Activated naive CD4-positive, alpha-beta T cell treated with anti-CD3 and anti-CD28 coated beads, Interleukin-2, amount 50 U/mL, for 72 hours (primary cell): ENCODE data around the gene PLEKHD1. TPM values are rescaled to one million over a fixed set of nuclear protein-coding genes. Genes with fewer than 3 reads are reported as not detected.
A peak's percentile ranks its signal among the peaks of the same experiment; 100 is the strongest.
"Not testable (repeated sequence)": the region's sequence is repeated elsewhere in the genome, so short reads cannot be mapped to it uniquely, and the experiment has no call there.

ENCODE experiments used
- ATAC-seq, 2 donors: fragments of 150-1000 bp; cut with Tn5 transposase; 2 replicates each; pipeline ENCODE4 v1.10.0; 2021; ENCODE audit warnings: mild to moderate bottlenecking in 2 of 2, moderate library complexity in 2 of 2
- DNase-seq, 2 donors: peaks; one replicate each; pipeline ENCODE4 v3.0.0; 2021 to 2022; ENCODE audit warnings: low spot score in 2 of 2
- H3K27ac Mint-ChIP-seq, 2 donors: one replicate each; pipeline ENCODE4 v1.8.0; 2022; ENCODE audit warnings: mild to moderate bottlenecking in 2 of 2, mixed read lengths in 2 of 2
- H3K36me3 Mint-ChIP-seq, 2 donors: one replicate each; pipeline ENCODE4 v1.8.0; 2022; ENCODE audit warnings: mixed read lengths in 2 of 2
- H3K9me3 Mint-ChIP-seq, 2 donors: one replicate each; pipeline ENCODE4 v1.8.0; 2022; ENCODE audit warnings: mixed read lengths in 2 of 2
- total RNA-seq, 2 donors: library from RNA; stranded (reverse); gene quantifications; one replicate each; pipeline ENCODE4 v1.2.3, GENCODE V29; 2022

Gene PLEKHD1
- total RNA-seq, 2 donors from 2014 or later, result 0.05 to 0.12 TPM

- Mint-ChIP-seq H3K9me3 (no peaks in the 10 kb centered on the region), H3K27ac (no peak overlapping the region), H3K36me3 (no peaks in the 10 kb centered on the region)
- DNase-seq (no peak), ATAC-seq (peak in 1 of 2 donors; percentile 56)
Observed at GRCh38 chr14:69475194-69475818, 9.2 kb upstream of the PLEKHD1 start.

DNA sequence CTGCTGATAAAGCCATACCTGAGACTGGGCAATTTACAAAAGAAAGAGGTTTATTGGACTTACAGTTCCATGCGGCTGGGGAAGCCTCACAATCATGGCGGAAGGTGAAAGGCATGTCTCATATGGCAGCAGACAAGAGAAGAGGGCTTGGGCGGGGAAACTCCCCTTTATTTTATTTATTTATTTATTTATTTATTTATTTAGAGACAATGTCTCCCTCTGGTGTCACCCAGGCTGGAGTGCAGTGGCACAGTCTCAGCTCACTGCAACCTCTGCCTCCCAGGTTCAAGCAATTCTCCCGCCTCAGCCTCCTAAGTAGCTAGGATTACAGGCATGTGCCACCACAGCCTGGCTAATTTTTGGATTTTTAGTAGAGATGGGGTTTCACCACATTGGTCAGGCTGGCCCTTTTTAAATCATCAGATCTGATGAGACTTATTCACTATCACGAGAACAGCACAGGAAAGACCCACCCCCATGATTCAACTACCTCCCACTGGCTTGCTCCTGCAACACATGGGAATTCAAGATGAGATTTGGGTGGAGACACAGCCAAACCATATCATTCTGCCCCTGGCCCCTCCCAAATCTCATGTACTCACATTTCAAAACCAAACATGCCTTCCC is 7.6 kb upstream of the PLEKHD1 start:
- not testable (repeated sequence) for ATAC-seq, H3K36me3 Mint-ChIP-seq, H3K9me3 Mint-ChIP-seq, DNase-seq, H3K27ac Mint-ChIP-seq

GRCh38 chr14:69478055-69478454 is 6.5 kb upstream of the PLEKHD1 start:
- not testable (repeated sequence) for H3K36me3 Mint-ChIP-seq, ATAC-seq, H3K27ac Mint-ChIP-seq, DNase-seq, H3K9me3 Mint-ChIP-seq

GRCh38 chr14:69479696-69480095 is 4.8 kb upstream of the PLEKHD1 start:
- H3K9me3 Mint-ChIP-seq, result no peaks in the 10 kb centered on the region
- no peak overlapping the region for H3K27ac Mint-ChIP-seq
- H3K36me3 Mint-ChIP-seq, result no peaks in the 10 kb centered on the region
- DNase-seq (no peak), ATAC-seq (no peak)

GRCh38 chr14:69480136-69480535 is 4.4 kb upstream of the PLEKHD1 start:
- DNase-seq, result no peak
- no peak overlapping the region for H3K27ac Mint-ChIP-seq
- no peak for ATAC-seq
- no peaks in the 10 kb centered on the region for H3K36me3 Mint-ChIP-seq
- H3K9me3 Mint-ChIP-seq, result no peaks in the 10 kb centered on the region

DNA sequence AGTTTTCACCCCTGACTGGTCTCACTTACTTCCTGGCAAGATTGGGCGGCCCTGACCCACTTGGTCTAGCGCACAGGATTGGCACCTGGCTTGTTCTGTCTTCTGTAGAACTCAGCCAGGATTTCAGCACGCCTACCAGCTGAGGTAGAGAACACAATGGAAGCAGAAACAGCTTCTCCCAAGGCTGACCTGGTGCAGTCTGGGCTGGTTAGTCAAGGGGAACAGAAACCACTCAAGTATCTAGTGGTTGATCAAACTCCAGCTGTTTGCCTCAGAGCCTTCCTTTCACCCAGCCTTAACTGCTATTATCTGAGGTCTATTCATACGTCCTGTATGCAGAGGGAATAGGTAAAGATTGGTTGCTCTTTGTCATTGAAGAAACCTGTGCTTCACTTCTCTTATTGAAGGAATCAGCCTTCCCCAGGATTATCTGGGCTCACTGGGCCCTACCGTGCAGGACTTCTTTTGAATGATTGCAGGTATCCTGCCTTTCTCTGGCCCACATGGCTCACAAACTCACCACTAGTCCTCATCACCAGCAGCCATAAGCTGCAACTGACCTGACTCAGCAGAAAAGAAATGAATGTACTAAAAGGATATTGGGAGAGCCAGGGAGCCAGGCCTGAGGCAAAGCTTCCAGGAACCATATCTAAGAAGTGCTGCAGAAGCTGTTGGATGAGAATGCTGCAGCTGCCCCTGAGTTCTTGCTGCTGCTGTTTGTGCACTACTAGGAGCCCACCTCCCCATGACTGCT is 2.5 kb upstream of the PLEKHD1 start:
- Mint-ChIP-seq H3K9me3 (no peaks in the 10 kb centered on the region), H3K36me3 (no peaks in the 10 kb centered on the region), H3K27ac (no peak overlapping the region)
- no peak for DNase-seq
- ATAC-seq, result no peak

DNA sequence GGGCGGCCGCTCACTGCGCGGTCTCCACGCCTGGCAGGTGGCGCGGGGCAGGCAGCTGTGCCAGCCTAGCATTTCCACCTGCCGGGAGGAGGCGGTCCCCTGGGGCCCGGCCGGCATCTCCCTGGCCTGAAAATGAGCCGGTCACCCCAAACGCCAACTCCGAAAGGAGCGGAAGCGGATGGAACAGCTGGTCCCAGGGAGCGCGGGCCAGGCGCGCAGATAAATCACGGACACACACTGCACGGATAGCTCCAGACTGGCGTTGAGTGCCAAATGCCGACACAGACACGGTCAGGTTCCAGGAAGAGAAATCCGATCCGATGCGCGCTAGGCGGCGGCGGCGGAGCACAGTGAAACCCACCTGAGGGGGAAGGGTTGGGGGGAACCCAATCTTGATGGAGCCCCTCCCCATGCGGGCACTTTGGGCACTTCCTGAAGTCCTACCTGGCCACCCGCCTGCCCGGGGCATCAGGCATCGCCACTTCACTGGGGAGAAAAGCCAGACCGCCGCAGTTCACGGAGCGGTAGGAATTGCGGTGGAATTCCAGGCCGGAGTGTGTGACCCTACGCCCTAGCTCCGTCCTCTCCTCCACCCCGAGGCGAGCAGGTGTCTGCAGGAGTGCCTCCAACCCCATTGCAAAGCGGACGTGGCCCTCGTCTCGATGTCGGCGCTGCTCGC is 624 bp upstream of the PLEKHD1 start:
- H3K36me3 Mint-ChIP-seq, result no peaks in the 10 kb centered on the region
- H3K9me3 Mint-ChIP-seq, result no peaks in the 10 kb centered on the region
- ATAC-seq (no peak), DNase-seq (no peak)
- H3K27ac Mint-ChIP-seq, result no peak overlapping the region

DNA sequence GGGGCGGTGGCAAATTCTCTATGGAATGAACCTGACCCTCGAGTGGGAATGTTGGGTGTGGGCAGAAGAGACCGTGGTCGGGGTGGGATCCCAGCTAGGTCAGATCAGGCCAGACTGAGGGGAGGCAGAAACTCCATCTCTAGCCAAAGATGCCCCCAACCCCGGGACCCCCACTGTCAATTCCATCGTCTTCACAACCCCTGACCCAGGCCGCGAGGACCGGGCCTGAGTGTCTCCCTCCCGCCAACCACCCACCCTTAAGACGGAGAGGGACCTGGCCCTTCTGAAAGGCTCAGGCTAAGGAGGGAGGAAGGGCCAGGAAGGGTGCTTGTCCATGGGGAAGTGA is 760 bp downstream of the PLEKHD1 start:
- Mint-ChIP-seq H3K27ac (no peak overlapping the region), H3K9me3 (no peaks in the 10 kb centered on the region), H3K36me3 (no peaks in the 10 kb centered on the region)
- ATAC-seq (no peak), DNase-seq (no peak)

DNA sequence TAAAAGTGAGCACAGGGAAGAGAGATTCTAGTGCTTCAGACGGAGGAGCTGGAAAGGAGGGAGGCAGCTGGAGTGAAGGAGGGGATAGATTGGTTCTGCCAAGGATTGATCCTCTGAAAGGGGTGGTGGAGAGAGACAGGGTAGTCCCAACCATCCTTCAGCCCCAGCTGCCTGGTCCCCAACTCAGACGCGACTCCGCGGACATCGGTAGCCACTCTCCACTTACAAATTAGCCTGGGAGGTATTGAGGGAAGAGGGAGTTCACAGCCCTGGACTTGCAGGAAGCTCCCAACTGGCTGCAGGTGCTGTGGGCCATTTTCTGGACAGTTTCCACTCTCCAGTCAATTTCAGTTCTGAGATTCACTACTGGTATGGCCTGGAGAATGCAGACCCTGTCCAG is 1.2 kb downstream of the PLEKHD1 start:
- Mint-ChIP-seq H3K9me3 (no peaks in the 10 kb centered on the region), H3K36me3 (no peaks in the 10 kb centered on the region), H3K27ac (no peak overlapping the region)
- DNase-seq (no peak), ATAC-seq (no peak)

DNA sequence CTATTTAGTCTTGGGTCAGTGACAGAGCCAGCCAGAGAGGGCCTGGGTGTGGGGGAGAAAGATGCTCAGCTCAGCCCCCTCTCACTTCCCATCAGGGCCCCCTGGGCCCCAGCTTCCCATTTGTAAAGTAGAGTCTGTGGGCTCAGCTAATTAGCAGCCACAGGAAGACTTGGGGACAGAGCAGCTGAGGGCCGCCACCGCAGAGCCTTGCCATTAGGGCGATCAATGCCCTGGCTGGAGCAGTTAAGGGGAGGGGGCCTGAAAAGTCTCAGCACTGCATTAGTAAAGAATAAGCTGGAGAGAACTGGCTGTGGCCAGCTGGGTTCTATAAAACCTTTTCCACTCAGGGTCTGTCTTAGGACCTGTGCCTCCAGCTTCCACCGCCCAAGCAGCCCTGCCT is 2.7 kb downstream of the PLEKHD1 start:
- DNase-seq (no peak), ATAC-seq (no peak)
- no peaks in the 10 kb centered on the region for H3K36me3 Mint-ChIP-seq
- H3K9me3 Mint-ChIP-seq, result no peaks in the 10 kb centered on the region
- H3K27ac Mint-ChIP-seq, result no peak overlapping the region

- Mint-ChIP-seq H3K27ac (no peak overlapping the region), H3K36me3 (no peaks in the 10 kb centered on the region), H3K9me3 (no peaks in the 10 kb centered on the region)
- ATAC-seq (no peak), DNase-seq (no peak)
Observed at GRCh38 chr14:69487771-69488170, 3.2 kb downstream of the PLEKHD1 start.

- Mint-ChIP-seq H3K36me3 (no peaks in the 10 kb centered on the region), H3K9me3 (no peaks in the 10 kb centered on the region), H3K27ac (no peak overlapping the region)
- DNase-seq, result no peak
- ATAC-seq, result no peak
Observed at GRCh38 chr14:69489495-69489894, 5.0 kb downstream of the PLEKHD1 start.

DNA sequence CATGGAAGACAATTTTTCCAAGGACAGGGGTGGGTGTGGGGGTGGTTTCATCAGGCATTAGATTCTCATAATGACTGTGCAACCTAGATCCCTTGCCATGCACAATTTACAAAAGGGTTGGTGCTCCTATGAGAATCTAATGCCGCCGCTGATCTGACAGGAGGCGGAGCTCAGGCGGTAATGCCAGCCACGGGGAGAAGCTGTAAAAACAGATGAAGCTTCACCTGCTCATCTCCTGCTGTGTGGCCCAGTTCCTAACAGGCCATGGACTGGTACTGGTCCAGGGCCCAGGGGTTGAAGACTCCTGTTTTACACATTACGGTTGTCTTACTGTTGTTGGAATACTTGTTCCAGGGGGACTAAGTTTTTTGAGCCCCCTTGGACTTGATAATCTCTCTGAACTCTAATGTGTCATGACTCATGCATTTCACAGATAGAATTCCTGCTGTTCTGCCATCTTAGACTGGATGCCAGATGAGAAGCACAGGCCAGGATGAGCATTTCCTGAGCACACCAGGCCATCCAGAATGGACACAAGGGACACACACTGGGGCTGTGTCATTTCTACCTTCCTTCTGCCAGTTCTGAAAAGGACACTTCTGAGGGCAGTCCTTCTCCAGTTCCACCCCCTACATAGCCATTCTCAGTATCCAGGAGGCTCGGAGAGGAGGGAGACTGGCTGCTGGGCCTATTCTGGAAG is 5.8 kb downstream of the PLEKHD1 start:
- no peak for ATAC-seq
- H3K9me3 Mint-ChIP-seq, result no peaks in the 10 kb centered on the region
- no peak overlapping the region for H3K27ac Mint-ChIP-seq
- DNase-seq, result no peak
- no peaks in the 10 kb centered on the region for H3K36me3 Mint-ChIP-seq

GRCh38 chr14:69491193-69491592 is 6.7 kb downstream of the PLEKHD1 start:
- no peak for ATAC-seq
- no peaks in the 10 kb centered on the region for H3K36me3 Mint-ChIP-seq
- no peak overlapping the region for H3K27ac Mint-ChIP-seq

DNA sequence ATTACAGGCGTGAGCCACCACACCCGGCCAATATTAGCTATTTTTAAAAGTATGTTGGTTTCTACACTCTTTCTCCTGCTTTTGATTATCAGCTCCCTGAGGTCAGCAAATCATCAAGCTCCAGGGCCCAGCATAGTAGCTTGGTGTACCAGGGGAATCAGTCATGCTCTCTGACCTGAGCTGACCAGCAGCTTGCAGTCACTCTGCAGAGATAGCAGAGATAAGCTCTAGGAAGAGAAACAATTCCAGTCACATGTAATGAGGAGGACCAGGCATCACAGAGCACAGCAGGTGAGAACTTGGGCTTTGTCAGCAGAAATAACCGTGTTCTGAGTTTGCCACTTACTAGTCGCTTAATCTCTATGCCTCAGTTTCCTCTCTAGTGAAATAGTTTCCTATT is 8.5 kb downstream of the PLEKHD1 start:
- H3K27ac Mint-ChIP-seq, result no peak overlapping the region

More at GRCh38 chr14:69491193-69491592, 6.7 kb downstream of the PLEKHD1 start:
- H3K9me3 Mint-ChIP-seq, result no peaks in the 10 kb centered on the region
- no peak for DNase-seq

GRCh38 chr14:69493791-69494190 is 9.3 kb downstream of the PLEKHD1 start:
- no peak overlapping the region for H3K27ac Mint-ChIP-seq
- no peak for ATAC-seq
- DNase-seq, result no peak
- no peaks in the 10 kb centered on the region for H3K9me3 Mint-ChIP-seq
- no peaks in the 10 kb centered on the region for H3K36me3 Mint-ChIP-seq

More for the DNA sequence above, 8.5 kb downstream of the PLEKHD1 start:
- DNase-seq, result no peak
- no peak for ATAC-seq
- H3K36me3 Mint-ChIP-seq, result no peaks in the 10 kb centered on the region
- no peaks in the 10 kb centered on the region for H3K9me3 Mint-ChIP-seq
